SK-N-SH treated with all-trans-retinoic acid at 6 μM for 48 hours (cell line): Measurements from ENCODE around the gene ARHGAP29.
A peak's percentile ranks its signal among the peaks of the same experiment; 100 is the strongest.

Experiments
- ATAC-seq: fragments of 200-7000 bp; cut with Tn5 transposase; 3 replicates; pipeline ENCODE4 v1.9.1; 2020; ENCODE audit warnings: mild to moderate bottlenecking, moderate library complexity
- ARNTL ChIP-seq: fragments of 450-650 bp; formaldehyde crosslinking; IDR thresholded peaks from 2 replicates; pipeline ENCODE4 v1.5.0; 2020; ENCODE audit warnings: low read depth, mild to moderate bottlenecking, moderate library complexity, borderline replicate concordance
- BACH2 ChIP-seq: fragments of 250-450 bp; sonication (Bioruptor Pico); IDR thresholded peaks from 2 replicates; pipeline ENCODE4 v1.9.0; 2021; ENCODE audit warnings: mild to moderate bottlenecking, borderline replicate concordance
- CREB5 ChIP-seq: fragments of 250-450 bp; sonication (Bioruptor Pico); IDR thresholded peaks from 2 replicates; pipeline ENCODE4 v1.5.1; 2020; ENCODE audit warnings: low read depth, mild to moderate bottlenecking, moderate library complexity
- CSRNP3 ChIP-seq: fragments of 250-450 bp; sonication (Bioruptor Pico); IDR thresholded peaks from 2 replicates; pipeline ENCODE4 v1.5.1; 2021; ENCODE audit warnings: mild to moderate bottlenecking, moderate library complexity
- GLIS3 ChIP-seq: fragments of 250-450 bp; sonication (Bioruptor Pico); IDR thresholded peaks from 2 replicates; pipeline ENCODE4 v1.5.0; 2020; ENCODE audit warnings: mild to moderate bottlenecking, moderate library complexity
- ISL1 ChIP-seq: fragments of 250-450 bp; sonication (Bioruptor Pico); IDR thresholded peaks from 2 replicates; pipeline ENCODE4 v2.1.2; 2022; ENCODE audit warnings: mild to moderate bottlenecking, moderate library complexity
- OSR1 ChIP-seq: fragments of 250-450 bp; sonication (Bioruptor Pico); IDR thresholded peaks from 2 replicates; pipeline ENCODE4 v1.8.0; 2022; ENCODE audit warnings: moderate library complexity, mild to moderate bottlenecking, inconsistent platforms
- PATZ1 ChIP-seq: fragments of 250-450 bp; sonication (Bioruptor Pico); IDR thresholded peaks from 2 replicates; pipeline ENCODE4 v1.8.0; 2020; ENCODE audit warnings: mild to moderate bottlenecking, moderate library complexity, borderline replicate concordance
- POU6F1 ChIP-seq: fragments of 250-450 bp; sonication (Bioruptor Pico); IDR thresholded peaks from 2 replicates; pipeline ENCODE4 v1.8.0; 2021; ENCODE audit warnings: low read depth, mild to moderate bottlenecking, moderate library complexity, borderline replicate concordance
- PPARA ChIP-seq: fragments of 250-450 bp; sonication (Bioruptor Pico); IDR thresholded peaks from 2 replicates; pipeline ENCODE4 v1.5.0; 2020; ENCODE audit warnings: mild to moderate bottlenecking, borderline replicate concordance
- RARB ChIP-seq: fragments of 250-450 bp; sonication (Bioruptor Pico); IDR thresholded peaks from 2 replicates; pipeline ENCODE4 v1.8.0; 2021; ENCODE audit warnings: mild to moderate bottlenecking, moderate library complexity
- SNAI2 ChIP-seq: fragments of 250-450 bp; sonication (Bioruptor Pico); IDR thresholded peaks from 2 replicates; pipeline ENCODE4 v1.5.0; 2020; ENCODE audit warnings: mild to moderate bottlenecking, moderate library complexity
- TCF4 ChIP-seq: fragments of 250-450 bp; sonication (Bioruptor Pico); IDR thresholded peaks from 2 replicates; pipeline ENCODE4 v1.8.0; 2021; ENCODE audit warnings: mild to moderate bottlenecking, moderate library complexity, borderline replicate concordance
- TOX ChIP-seq: fragments of 250-450 bp; sonication (Bioruptor Pico); IDR thresholded peaks from 2 replicates; pipeline ENCODE4 v1.8.0; 2021; ENCODE audit warnings: mild to moderate bottlenecking, moderate library complexity, borderline replicate concordance
- TSHZ2 ChIP-seq: fragments of 250-450 bp; sonication (Bioruptor Pico); IDR thresholded peaks from 2 replicates; pipeline ENCODE4 v1.5.0; 2020; ENCODE audit warnings: mild to moderate bottlenecking, moderate library complexity
- ZC3H10 ChIP-seq: fragments of 250-450 bp; sonication (Bioruptor Pico); IDR thresholded peaks from 2 replicates; pipeline ENCODE4 v1.5.1; 2021; ENCODE audit warnings: mild to moderate bottlenecking, moderate library complexity
- ZFP3 ChIP-seq: fragments of 250-450 bp; sonication (Bioruptor Pico); IDR thresholded peaks from 2 replicates; pipeline ENCODE4 v1.5.0; 2020; ENCODE audit warnings: mild to moderate bottlenecking, moderate library complexity
- ZFP30 ChIP-seq: fragments of 450-650 bp; formaldehyde crosslinking; IDR thresholded peaks from 2 replicates; pipeline ENCODE4 v1.5.0; 2022; ENCODE audit warnings: mild to moderate bottlenecking, moderate library complexity
- ZNF70 ChIP-seq: fragments of 450-650 bp; formaldehyde crosslinking; IDR thresholded peaks from 2 replicates; pipeline ENCODE4 v1.5.0; 2020; ENCODE audit warnings: mild to moderate bottlenecking, moderate library complexity
- ZNF8 ChIP-seq: fragments of 450-650 bp; formaldehyde crosslinking; IDR thresholded peaks from 2 replicates; pipeline ENCODE4 v1.5.0; 2020; ENCODE audit warnings: mild to moderate bottlenecking, moderate library complexity

ARHGAP29 gene

GRCh38 chr1:94273111-94273510 lies 35.7 kb upstream of the ARHGAP29 start:
- TF ChIP-seq ZFP3 (CRISPR knock-in tag) (no peak), TOX (CRISPR knock-in tag) (no peak), OSR1 (no peak), ZNF70 (CRISPR knock-in tag) (no peak), POU6F1 (CRISPR knock-in tag) (no peak), ZFP30 (CRISPR knock-in tag) (no peak), SNAI2 (CRISPR knock-in tag) (no peak), ZNF8 (CRISPR knock-in tag) (no peak), TCF4 (CRISPR knock-in tag) (no peak), ZC3H10 (CRISPR knock-in tag) (no peak), TSHZ2 (CRISPR knock-in tag) (no peak), CREB5 (CRISPR knock-in tag) (no peak), PATZ1 (CRISPR knock-in tag) (no peak), ISL1 (CRISPR knock-in tag) (no peak), BACH2 (CRISPR knock-in tag) (no peak)

GRCh38 chr1:94272388-94272787 lies 35.0 kb upstream of the ARHGAP29 start:
- TF ChIP-seq OSR1, result no peak
- no peak for TF ChIP-seq ARNTL (CRISPR knock-in tag)
- TF ChIP-seq SNAI2 (CRISPR knock-in tag), result no peak
- no peak for TF ChIP-seq TSHZ2 (CRISPR knock-in tag)
- no peak for TF ChIP-seq GLIS3 (CRISPR knock-in tag)
- no peak for TF ChIP-seq CSRNP3 (CRISPR knock-in tag)
- no peak for TF ChIP-seq ISL1 (CRISPR knock-in tag)
- no peak for TF ChIP-seq PATZ1 (CRISPR knock-in tag)
- no peak for TF ChIP-seq TCF4 (CRISPR knock-in tag)
- TF ChIP-seq TOX (CRISPR knock-in tag), result no peak
- TF ChIP-seq PPARA (CRISPR knock-in tag), result no peak
- TF ChIP-seq CREB5 (CRISPR knock-in tag), result no peak
- TF ChIP-seq RARB (CRISPR knock-in tag), result no peak
- peak; percentile 30; the same call in 2 of the 3 replicates for ATAC-seq

More at GRCh38 chr1:94273111-94273510, 35.7 kb upstream of the ARHGAP29 start:
- peak; percentile 76 for ATAC-seq
